Upper lobe of left lung (tissue), 6 donors: ENCODE results near the gene CATSPERZ. TPM values are rescaled to one million over a fixed set of nuclear protein-coding genes. Genes with fewer than 3 reads are reported as not detected.

Source experiments
- ATAC-seq, 2 donors: fragments of 200-7000 bp; cut with Tn5 transposase; one replicate each; pipeline ENCODE4 v1.9.1; 2022; ENCODE audit warnings: mild to moderate bottlenecking in 2 of 2, moderate library complexity in 2 of 2; ENCODE audit not compliant: low FRiP score in 2 of 2
- DNase-seq, 2 donors: peaks; one replicate each; pipeline ENCODE4 v3.0.0-alpha.2; 2019 to 2020
- H3K27ac ChIP-seq, 4 donors: fragments of 200-600 bp; sonication (generic); one replicate each; pipeline ENCODE4 v1.5.1; 2016 to 2019
- H3K27me3 ChIP-seq, 4 donors: fragments of 200-600 bp; sonication (generic); one replicate each; pipeline ENCODE4 v1.5.1; 2017 to 2019
- H3K36me3 ChIP-seq, 4 donors: fragments of 200-600 bp; sonication (generic); one replicate each; pipeline ENCODE4 v1.5.1; 2016 to 2019
- H3K4me1 ChIP-seq, 4 donors: fragments of 200-600 bp; sonication (generic); one replicate each; pipeline ENCODE4 v1.5.1; 2018 to 2019
- H3K4me3 ChIP-seq, 4 donors: fragments of 200-600 bp; sonication (generic); one replicate each; pipeline ENCODE4 v1.5.1; 2017 to 2019; ENCODE audit warnings: mild to moderate bottlenecking in 2 of 4, moderate library complexity in 1 of 4
- H3K9me3 ChIP-seq, 4 donors: fragments of 200-600 bp; sonication (generic); one replicate each; pipeline ENCODE4 v1.5.1; 2018 to 2019
- EP300 ChIP-seq, 4 donors: sonication (generic); formaldehyde crosslinking; IDR thresholded peaks; one replicate each; pipeline ENCODE4 v1.5.1; 2017; ENCODE audit warnings: antibody characterized with exemption in 4 of 4, control low read depth in 2 of 4
- POLR2A ChIP-seq, 4 donors: fragments of 450-650 bp; IDR thresholded peaks; one replicate each; pipeline ENCODE4 v1.5.1; 2016 to 2017; ENCODE audit warnings: antibody characterized with exemption in 4 of 4, mild to moderate bottlenecking in 2 of 4
- POLR2AphosphoS5 ChIP-seq, 2 donors: sonication (generic); formaldehyde crosslinking; IDR thresholded peaks; one replicate each; pipeline ENCODE4 v1.5.1; 2017; ENCODE audit warnings: antibody characterized with exemption in 2 of 2
- WGBS, 2 donors: methylation state at CpG; one replicate each; pipeline ENCODE4 v1.1.5; 2017 to 2018; 5-methylcytosine and 5-hydroxymethylcytosine counted together
- total RNA-seq, 6 donors: library from RNA; depleted of rRNA in 4 of 6; stranded (reverse); fragments of >200 nt in 4 of 6; gene quantifications; one replicate each; pipeline versions ENCODE4 v1.1.0 to v1.2.1, GENCODE V29; 2016 to 2021
- TF ChIP-seq, protein P1 (sequence below), 6 experiments: fragments of 450-650 bp in 4 of 6; fragments of 200-600 bp in 2 of 6; sonication (generic) in 2 of 6; IDR thresholded peaks; one replicate each; pipeline ENCODE4 v1.5.1; 2016 to 2019; ENCODE audit warnings: antibody characterized with exemption in 6 of 6
- donor health status: DM: no; HTN: no; CAD: no; lungs with moderate emphysema.
- donor health status: DM: no; HTN: yes; CAD: no; lungs with severe emphysema.

The CATSPERZ gene
- total RNA-seq, 6 donors from 2014 or later = 0.51 to 62.9 (median 2.5) TPM; not detected in 2

DNA sequence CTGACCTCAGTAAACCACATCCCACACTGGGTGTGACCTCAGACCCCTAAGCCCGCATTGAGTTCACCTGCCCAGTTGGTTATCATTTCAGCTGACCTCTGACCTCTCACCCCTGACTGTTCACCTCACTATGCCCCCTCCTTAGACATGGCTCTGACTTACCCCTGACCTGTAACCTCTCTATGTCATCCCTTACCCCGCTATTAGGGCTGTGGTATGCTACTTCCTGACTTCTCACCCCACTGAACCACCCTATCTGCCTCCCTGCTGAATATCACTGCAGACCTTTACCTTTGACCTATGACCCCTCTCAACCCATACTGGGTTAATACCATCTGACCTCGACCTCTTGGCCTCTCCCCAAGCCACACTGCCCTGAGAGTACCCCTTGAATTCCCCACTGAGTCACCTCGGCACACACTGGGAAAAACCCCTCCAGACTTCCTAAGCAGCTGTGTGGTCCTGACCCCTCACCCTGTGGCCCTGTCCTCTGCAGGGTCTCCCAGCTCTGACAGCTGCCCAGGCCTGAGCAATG lies 40.6 kb upstream of the CATSPERZ start:
- DNase-seq (no peak), ATAC-seq (no peak)
- TF ChIP-seq EP300 (IDR thresholded peaks at IDR 0.05) = no peak
- TF ChIP-seq, protein P1, sequence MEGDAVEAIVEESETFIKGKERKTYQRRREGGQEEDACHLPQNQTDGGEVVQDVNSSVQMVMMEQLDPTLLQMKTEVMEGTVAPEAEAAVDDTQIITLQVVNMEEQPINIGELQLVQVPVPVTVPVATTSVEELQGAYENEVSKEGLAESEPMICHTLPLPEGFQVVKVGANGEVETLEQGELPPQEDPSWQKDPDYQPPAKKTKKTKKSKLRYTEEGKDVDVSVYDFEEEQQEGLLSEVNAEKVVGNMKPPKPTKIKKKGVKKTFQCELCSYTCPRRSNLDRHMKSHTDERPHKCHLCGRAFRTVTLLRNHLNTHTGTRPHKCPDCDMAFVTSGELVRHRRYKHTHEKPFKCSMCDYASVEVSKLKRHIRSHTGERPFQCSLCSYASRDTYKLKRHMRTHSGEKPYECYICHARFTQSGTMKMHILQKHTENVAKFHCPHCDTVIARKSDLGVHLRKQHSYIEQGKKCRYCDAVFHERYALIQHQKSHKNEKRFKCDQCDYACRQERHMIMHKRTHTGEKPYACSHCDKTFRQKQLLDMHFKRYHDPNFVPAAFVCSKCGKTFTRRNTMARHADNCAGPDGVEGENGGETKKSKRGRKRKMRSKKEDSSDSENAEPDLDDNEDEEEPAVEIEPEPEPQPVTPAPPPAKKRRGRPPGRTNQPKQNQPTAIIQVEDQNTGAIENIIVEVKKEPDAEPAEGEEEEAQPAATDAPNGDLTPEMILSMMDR (IDR thresholded peaks at IDR 0.05) = no peak
- no peak for TF ChIP-seq POLR2A (IDR thresholded peaks at IDR 0.05)
- TF ChIP-seq POLR2AphosphoS5 (IDR thresholded peaks at IDR 0.05) = no peak
- Histone ChIP-seq H3K27me3 (no peaks in the 10 kb centered on the region), H3K27ac (no peak overlapping the region), H3K9me3 (no peaks in the 10 kb centered on the region), H3K4me3 (no peak overlapping the region), H3K36me3 (peaks cover 19 to 96% (median 85%) of the 10 kb centered on the region in 4 donors), H3K4me1 (no peaks in the 10 kb centered on the region)
- WGBS, 2 donors = 88 to 91% methylated on average over 4 of the region's 4 CpGs

DNA sequence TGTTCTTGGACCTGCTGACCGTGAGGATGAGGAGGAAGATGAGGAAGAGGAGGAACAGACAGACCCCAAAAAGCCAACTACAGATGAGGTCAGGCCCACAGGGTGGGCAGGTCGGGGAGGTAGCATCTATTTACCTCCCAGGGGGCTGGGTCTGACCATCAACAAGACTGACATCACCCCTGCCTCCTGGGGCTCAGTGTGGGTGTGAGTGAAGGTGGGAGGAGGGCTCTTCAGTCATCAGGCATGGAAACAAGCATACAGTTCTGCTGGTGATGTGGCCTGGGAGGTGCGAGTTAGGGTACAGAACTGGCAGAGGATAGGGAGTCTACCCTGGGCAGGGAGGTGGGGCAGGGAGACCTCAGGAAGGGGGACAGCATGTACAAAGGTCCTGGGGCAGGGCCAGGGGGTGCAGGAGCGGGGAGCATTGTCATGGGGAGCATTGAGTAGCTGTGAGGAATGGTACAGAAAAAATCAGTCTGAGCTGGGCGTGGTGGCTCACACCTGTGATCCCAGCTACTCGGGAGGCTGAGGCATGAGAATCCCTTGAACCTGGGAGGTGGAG lies 39.9 kb upstream of the CATSPERZ start:
- no peaks in the 10 kb centered on the region for H3K27me3 ChIP-seq
- H3K9me3 ChIP-seq = no peaks in the 10 kb centered on the region
- no peak for ATAC-seq
- no peak overlapping the region for H3K27ac ChIP-seq
- H3K4me3 ChIP-seq = no peak overlapping the region
- WGBS, 2 donors = 88 to 95% methylated on average over 6 of the region's 6 CpGs
- H3K36me3 ChIP-seq = peaks cover 19 to 96% (median 83%) of the 10 kb centered on the region in 4 donors
- TF ChIP-seq POLR2A (IDR thresholded peaks at IDR 0.05) = no peak
- no peak for TF ChIP-seq POLR2AphosphoS5 (IDR thresholded peaks at IDR 0.05)
- TF ChIP-seq EP300 (IDR thresholded peaks at IDR 0.05) = no peak
- no peaks in the 10 kb centered on the region for H3K4me1 ChIP-seq
- no peak for DNase-seq

DNA sequence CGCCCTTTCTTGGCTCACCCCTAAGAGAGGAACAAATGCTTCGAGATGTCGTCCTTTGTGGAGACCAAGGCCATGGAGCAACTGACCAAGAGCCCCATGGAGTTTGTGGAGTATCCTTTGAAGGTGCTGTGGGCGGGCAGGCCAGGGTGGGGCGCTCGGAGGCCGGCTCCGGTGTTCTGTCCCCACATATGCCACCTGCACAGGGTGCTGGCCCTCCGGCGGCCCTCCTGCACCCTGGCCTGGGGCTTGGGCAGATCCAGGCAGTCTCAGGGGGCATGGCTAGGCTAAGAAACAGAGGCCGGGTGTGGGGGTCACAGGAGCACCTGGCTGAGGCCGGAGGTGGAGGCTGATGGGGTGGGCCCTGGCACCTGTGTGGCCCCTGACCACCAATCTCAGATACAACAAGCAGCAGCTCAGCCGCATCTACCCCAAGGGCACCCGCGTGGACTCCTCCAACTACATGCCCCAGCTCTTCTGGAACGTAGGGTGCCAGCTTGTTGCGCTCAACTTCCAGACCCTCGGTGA lies 38.5 kb upstream of the CATSPERZ start:
- Histone ChIP-seq H3K27me3 (no peaks in the 10 kb centered on the region), H3K9me3 (no peaks in the 10 kb centered on the region), H3K36me3 (peaks cover 15 to 97% (median 84%) of the 10 kb centered on the region in 4 donors), H3K27ac (no peak overlapping the region), H3K4me3 (no peak overlapping the region), H3K4me1 (no peaks in the 10 kb centered on the region)
- ATAC-seq (no peak), DNase-seq (peak in 1 of 2 donors; percentile 79)
- 95 to 96% methylated on average over 8 to 13 of the region's 18 CpGs for WGBS, 2 donors
- TF ChIP-seq EP300 (IDR thresholded peaks at IDR 0.05) (no peak), POLR2AphosphoS5 (IDR thresholded peaks at IDR 0.05) (no peak), POLR2A (IDR thresholded peaks at IDR 0.05) (no peak)
- TF ChIP-seq, protein P1 (IDR thresholded peaks at IDR 0.05) = no peak

DNA sequence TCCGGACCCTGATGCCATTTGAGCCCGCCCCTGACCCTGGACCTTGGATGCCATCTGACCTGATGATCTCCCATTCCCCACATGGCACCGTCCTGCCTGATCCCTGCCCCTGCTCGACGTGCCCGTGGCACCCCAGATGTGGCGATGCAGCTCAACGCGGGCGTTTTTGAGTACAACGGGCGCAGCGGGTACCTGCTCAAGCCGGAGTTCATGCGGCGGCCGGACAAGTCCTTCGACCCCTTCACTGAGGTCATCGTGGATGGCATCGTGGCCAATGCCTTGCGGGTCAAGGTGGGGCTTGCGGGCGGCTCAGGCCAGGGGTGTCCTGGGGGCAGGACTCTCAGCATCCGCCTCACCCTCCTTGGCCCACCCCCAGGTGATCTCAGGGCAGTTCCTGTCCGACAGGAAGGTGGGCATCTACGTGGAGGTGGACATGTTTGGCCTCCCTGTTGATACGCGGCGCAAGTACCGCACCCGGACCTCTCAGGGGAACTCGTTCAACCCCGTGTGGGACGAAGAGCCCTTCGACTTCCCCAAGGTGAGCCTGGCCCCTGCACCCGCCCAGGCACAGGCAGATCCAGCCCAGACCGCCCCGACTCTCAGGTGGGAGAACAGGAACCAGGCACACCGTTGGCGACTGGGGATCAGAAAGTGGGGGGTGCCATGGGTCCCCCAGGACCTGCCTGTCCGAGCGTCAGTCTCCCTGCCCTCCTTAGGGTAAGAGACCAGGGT lies 37.7 kb upstream of the CATSPERZ start:
- TF ChIP-seq EP300 (IDR thresholded peaks at IDR 0.05) (no peak), POLR2AphosphoS5 (IDR thresholded peaks at IDR 0.05) (no peak), POLR2A (IDR thresholded peaks at IDR 0.05) (no peak)
- TF ChIP-seq, protein P1 (IDR thresholded peaks at IDR 0.05) = no peak
- Histone ChIP-seq H3K27ac (no peak overlapping the region), H3K4me3 (no peak overlapping the region), H3K9me3 (no peaks in the 10 kb centered on the region), H3K4me1 (peaks cover 3 to 5% (median 5%) of the 10 kb centered on the region in 4 donors), H3K27me3 (no peaks in the 10 kb centered on the region), H3K36me3 (peaks cover 14 to 94% (median 82%) of the 10 kb centered on the region in 4 donors)
- 92 to 94% methylated on average over 32 to 36 of the region's 42 CpGs for WGBS, 2 donors
- ATAC-seq = no peak
- DNase-seq = peak in 1 of 2 donors; percentile 78
